Stimulated activated CD8-positive, alpha-beta memory T cell treated with anti-CD3 and anti-CD28 coated beads, Interleukin-4, amount 100 ng/mL, for 48 hours (primary cell): ENCODE data around the gene SLC39A11.

ENCODE experiments used
- DNase-seq: peaks from one replicate; pipeline ENCODE4 v3.0.0-alpha.2; 2020

The SLC39A11 gene

DNA sequence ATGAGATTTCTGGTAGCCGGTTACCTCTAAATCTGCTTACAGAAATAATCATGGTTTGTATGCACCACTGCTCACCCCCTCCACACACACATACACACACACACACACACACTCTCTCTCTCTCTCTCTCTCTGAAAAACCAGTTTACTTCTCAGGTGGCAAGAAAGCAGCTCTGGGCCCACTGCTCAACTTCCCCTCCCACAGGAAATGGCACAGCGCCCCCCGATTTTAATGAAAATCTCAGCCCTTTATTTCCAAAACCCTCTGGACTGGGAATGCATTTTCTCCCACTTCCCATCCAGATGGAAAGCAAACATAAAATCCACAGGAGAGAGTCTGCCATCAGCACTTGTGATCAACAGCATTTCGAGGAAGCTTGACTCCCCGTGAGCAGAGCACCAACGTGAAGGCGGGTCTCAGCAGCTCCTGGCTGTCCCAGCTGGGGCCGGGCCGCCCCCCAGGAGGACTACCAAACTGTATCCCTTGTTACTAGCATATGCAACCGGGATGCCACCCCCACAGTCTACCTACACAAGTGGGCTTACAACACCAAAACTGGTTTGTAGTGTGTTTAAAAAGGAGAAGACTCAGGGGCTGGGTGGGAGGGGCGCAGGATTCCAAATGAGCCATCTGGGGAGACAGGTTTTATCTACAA, 121.1 kb downstream of the SLC39A11 start:
- DNase-seq: no peak

DNA sequence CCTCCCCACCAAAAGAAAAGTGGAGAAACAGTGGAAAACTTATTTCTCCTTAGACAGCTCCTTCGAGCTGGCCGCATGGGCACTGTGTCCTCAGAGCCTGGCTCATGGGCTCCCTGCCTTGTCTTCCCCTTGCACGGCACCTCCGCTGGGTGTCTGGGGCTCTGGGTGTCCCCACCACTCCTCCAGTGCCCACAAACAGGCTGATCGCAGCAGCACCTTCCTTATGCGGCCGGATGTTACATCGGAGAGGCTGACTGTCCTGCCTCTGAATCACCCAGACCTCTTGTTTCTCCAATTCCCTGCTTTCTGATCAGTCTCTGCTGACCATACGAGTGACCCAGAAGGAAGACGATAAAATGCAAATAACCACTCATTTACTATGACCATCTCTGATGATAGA, 121.7 kb downstream of the SLC39A11 start:
- no peak for DNase-seq

DNA sequence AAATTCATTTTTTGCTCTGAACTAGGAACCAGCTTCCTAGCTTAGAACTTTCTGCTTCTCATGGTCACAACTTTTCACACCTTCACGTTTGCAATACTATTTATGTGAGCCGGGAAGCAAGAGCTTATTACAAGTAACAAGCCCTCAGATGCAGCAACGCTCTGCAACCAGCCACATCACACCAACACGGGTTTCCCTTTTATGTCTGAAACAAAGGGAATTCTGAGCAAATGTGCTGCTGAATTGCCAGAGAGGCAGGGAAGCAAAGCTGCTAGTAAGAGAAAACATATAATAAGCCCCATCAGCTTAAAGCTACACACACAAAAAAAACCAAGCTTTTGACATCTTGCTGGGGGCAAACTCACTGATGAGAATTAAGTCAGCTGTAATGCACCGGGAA, 122.2 kb downstream of the SLC39A11 start:
- no peak for DNase-seq

DNA sequence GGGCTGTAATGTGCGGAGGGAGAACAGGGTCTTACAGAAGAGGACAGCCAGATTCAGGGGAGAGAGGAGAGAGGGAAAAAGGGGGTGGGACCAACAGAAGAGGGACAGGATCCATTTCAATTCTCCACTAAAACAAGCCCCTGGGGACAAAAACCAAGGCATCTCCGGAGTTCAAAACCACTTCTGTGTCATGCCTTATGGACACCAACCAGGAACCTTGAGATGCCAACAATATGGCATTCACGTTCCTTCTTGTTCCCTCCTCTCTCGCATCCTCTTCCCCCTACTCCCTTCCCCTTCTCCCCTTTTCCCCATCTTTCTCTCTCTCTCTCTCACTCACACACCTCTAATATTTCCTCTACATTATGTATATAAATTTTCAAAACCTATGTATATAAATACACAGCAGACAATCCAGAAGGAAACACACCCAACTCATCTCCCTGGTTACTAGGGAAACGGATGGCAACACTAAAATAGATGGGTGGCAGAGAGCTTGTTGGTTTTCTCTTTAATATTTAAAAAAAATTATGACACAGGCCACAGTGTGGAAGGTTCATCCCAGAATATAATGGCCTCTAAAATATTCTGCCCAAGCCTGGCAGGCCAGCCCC, 123.1 kb downstream of the SLC39A11 start:
- no peak for DNase-seq

DNA sequence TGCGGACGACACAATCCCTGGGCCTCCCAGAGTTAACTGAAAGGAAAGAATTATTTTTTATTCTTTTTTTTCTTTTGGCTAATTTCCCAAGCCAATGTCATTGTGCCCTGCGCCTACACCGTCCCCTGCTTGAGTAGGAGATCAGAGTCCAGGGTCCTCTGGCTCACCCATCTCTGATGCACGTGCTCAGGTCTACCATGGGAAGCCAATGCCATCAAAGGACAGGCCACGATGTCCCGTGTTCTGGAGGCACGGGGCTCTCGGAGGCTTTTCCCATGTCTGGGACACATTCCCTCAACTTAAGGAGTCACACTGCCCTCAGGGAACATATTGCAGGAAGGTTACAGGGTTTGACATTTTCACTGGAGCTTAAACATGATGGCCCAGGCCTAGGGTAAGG, 123.7 kb downstream of the SLC39A11 start:
- DNase-seq: no peak

DNA sequence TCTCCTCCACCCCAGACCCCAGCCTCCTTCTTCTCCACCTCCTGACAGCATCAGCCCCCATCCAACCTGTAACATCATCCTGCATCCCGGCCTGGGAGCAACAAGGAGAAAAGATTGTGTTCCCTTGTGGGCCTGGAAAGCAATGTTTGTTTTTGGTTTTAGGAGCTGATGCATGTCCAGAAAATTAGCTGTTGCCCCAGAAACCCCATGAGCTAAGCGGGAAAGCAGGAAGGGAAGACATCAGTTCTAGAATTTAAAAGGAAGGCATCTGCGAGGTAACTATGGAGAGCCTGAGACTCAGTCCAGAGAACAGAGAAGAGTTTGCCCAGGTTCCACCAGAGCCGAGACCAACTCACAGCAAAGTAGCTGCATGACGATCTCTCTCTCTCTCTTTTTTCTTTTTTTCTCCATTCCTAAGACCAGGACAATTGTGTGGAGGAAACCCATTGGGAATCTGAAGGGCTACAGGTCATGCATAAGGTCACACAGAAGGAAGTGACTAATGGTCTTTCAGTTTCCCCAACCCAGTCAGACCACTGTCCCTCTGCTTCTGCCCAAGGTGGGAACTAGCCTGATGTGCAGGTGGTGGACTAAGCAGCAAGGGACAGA, 124.4 kb downstream of the SLC39A11 start:
- no peak for DNase-seq

DNA sequence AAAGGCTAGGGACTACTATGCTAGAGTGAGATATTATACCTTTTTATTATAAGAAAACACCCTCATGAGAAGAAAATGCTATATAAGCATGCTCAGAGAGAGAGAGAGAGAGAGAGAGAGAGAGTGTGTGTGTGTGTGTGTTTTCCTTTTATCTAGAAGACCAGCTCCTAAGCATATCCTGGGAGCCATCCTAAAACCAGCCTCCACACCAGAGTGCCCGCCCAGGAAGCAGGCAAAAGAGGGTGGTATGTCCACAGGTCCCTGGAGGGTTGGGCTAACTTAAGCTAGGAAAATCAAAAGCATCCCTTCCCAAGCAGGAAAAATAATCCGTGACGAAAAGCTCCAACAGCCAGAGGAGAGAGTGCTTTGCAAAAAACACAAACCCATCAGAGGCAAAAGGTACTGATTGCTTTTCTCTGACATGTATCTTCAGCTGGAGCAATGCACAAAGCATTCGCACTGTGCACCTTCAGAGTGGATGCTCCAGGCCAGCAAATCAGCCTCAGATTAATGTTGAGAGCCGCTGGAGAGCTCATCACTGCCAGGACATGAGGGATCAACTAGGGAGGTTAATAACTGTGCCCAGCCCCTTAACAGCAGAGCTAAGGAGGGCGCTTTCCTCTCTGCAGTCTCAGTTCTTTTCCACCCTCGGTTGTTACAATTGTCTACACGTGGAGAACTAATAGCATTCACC, 125.1 kb downstream of the SLC39A11 start:
- DNase-seq: no peak

DNA sequence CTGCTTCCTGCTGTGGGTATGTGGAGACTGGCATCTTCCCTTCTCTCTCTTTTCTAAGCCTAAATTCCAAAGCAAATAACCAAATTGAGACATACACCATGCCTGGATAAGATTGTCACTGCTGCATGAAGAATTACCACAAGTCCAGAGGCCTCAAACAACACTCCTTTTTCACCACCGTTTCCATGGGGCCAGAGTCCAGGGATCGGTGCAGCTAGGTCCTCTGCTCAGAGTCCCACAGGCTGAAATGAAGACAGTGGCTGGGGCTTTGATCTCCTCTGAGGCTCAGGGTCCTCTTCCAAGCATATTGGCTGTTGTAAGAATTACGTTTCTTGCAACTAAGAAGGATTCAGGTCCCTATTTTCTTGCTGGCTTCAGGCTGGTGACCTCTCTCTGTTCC, 130.4 kb downstream of the SLC39A11 start:
- no peak for DNase-seq

GRCh38 chr17:72955391-72956140, 136.9 kb downstream of the SLC39A11 start:
- DNase-seq: no peak

DNA sequence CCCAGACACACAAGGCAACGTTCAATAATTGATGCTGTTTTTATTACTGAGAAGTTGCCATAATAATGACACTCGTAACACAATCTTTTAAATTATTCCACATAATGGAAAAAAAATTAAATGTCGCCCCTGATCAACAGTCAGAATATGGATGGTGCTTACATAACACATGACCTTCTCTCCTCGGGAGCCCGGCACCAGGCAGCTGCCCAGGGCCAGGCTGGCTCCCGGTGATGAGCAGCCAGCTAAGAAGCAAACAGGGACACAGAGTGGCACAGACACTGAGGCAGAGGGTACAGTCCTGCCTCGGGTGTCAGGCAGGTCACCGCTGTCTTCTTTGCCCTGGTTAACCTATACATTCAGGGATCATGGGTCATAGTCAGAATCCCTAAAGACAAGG, 137.9 kb downstream of the SLC39A11 start:
- DNase-seq: no peak

- DNase-seq: no peak
These were observed 138.9 kb downstream of the SLC39A11 start for GRCh38 chr17:72953621-72954020.

DNA sequence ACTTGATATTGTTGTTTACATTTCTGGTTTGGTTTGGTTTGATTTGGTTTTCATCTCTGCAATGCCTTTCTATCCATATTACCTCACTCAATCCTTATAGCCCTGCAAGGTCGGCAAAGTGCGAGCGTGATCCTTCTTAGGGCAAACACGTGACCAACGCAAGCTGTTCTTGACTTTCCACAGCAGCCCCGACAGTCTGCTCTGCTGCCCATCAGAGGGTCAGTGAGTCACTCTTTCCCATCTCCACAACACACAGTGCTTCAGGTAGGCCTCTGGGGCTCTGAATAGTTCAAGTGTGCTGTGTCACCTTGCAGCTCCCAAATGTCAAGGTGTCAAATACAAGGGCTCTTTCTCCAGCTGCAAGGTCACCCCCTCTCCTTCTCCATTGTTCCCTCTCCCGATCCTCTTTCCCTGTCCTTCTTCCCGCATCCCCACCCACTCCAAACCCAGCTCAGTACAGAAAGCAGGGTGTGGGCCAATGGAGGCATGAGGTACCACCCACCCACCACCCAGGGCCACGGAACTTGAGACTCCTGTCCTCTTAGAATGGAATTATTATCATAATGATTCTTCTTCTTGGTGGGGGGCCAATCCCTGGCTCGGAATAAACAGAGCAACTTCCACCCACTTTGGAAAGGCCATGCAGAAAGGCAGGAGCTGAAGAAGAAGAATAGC, 139.7 kb downstream of the SLC39A11 start:
- DNase-seq: no peak

- DNase-seq: no peak
These were observed 140.3 kb downstream of the SLC39A11 start for GRCh38 chr17:72952220-72952619.

GRCh38 chr17:72950242-72950931, 142.1 kb downstream of the SLC39A11 start:
- no peak for DNase-seq

DNA sequence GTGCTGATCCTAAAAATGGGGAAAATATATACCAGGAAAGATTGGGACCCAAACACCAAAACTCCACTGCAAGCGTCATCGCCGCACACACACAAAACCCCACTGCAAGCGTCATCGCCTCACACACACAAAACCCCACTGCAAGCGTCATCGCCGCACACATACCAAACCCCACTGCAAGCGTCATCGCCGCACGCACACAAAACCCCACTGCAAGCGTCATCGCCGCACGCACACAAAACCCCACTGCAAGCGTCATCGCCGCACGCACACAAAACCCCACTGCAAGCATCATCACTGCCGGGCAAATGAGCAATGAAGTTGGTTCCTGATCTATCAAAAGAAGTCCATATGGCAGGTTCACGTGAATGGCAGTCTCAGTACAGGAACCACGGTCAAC, 144.4 kb downstream of the SLC39A11 start:
- no peak for DNase-seq

GRCh38 chr17:72947475-72947874, 145.0 kb downstream of the SLC39A11 start:
- DNase-seq: no peak

DNA sequence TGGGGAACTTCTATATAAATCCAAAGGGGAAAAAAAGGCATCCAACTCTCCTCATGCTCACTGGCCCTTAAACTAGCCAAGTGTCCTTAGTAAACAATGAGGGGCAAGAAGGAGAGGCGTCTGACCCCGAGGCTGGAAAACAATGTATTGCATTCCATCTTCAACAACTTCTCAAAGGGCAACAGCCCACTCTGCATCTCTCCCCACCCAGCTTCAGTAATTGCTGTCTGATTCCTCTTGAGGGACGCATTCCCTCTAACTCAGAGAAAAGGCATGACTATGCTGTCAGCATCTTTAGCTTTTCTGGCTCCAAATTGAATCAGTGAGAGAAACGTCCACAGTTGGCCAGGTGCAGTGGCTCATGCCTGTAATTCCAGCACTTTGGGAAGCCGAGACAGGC, 145.8 kb downstream of the SLC39A11 start:
- no peak for DNase-seq

DNA sequence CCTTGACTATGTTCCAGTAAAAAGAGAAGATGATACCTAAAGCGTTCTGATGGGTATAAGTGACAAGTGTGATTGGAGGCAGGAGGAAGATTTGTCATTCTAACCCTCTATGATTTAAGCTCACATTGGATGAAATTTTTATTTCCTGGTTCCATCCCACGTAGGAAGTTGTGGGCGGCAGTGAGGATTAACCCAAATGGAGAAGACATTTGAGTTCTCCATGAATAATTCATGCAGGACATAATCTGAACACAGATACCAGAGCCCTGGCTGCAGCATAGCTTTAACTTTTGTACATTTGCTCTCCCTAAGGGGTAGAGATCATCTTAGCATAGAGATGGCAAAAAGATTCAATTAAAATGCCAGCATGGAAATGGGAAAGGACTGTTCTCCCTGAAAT, 146.3 kb downstream of the SLC39A11 start:
- DNase-seq: no peak

GRCh38 chr17:72945473-72945872, 147.0 kb downstream of the SLC39A11 start:
- no peak for DNase-seq

DNA sequence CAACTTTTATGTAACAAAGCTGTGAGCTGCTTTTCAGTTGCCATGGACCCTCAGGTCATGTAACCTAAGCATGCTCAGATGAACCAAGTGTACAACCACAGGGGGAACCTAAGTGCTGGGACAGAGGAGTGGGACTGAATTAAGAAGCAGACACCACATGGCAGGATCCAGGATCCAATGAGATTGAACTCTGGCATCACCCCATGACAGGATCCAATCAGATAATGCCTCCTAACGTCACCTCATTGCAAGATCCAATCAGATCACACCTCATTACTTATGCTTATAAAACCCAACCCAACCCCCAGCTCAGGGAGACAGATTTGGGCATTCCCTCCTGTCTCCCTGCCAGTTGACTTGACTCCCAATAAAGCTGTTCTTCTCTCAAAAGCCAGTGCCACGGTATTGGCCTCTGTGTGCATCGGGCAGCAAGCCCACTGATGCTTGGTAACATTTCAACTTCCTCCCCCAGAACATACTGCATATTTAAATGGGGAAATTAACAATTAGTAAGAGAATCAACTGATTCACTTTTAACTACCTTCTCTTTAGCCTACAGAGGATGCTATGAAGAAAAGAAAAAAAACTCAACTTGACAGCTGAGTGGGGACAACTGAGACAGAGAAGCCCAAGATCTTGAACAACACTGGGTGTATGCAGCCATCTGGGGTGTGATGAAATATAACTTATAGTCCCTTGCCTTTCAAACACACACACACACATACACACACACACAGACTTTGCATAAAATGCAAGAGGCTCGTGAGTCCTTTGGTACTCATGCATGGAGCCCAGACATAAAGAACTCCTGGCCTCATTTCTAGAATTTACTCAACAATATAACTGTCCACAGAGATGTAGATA, 148.4 kb downstream of the SLC39A11 start:
- no peak for DNase-seq

- no peak for DNase-seq
These were observed 149.9 kb downstream of the SLC39A11 start for GRCh38 chr17:72942579-72942978.
